ENCODE measurements around the gene UFC1.

UFC1 gene

GRCh38 chr1:161171191-161171590 is 17.4 kb downstream of the UFC1 start:
- no peak for DNase-seq (ENCODE audit: low spot score)

GRCh38 chr1:161171696-161172095 is 17.9 kb downstream of the UFC1 start:
- DNase-seq (ENCODE audit: low spot score): no peak

- DNase-seq (ENCODE audit: low spot score): no peak
Observed at GRCh38 chr1:161172349-161172748, 18.6 kb downstream of the UFC1 start.

- no peak for DNase-seq (ENCODE audit: low spot score)
Observed at GRCh38 chr1:161172776-161173376, 19.1 kb downstream of the UFC1 start.

GRCh38 chr1:161173711-161174110 is 19.9 kb downstream of the UFC1 start:
- no peak for DNase-seq (ENCODE audit: low spot score)

GRCh38 chr1:161174911-161175310 is 21.1 kb downstream of the UFC1 start:
- DNase-seq (ENCODE audit: low spot score): no peak

GRCh38 chr1:161175771-161176453 is 22.1 kb downstream of the UFC1 start:
- DNase-seq (ENCODE audit: low spot score): no peak

GRCh38 chr1:161176468-161177111 is 22.8 kb downstream of the UFC1 start:
- DNase-seq (ENCODE audit: low spot score): no peak

- peak; percentile 95 for DNase-seq (ENCODE audit: low spot score)
Observed at GRCh38 chr1:161177112-161177935, 23.5 kb downstream of the UFC1 start, which contains the start of gene B4GALT3. Gene B4GALT3 (minus strand): TSS chr1:161177507. CDS start chr1:161176060, 1,447 bp downstream.

- DNase-seq (ENCODE audit: low spot score): no peak
Observed at GRCh38 chr1:161177936-161178244, 24.1 kb downstream of the UFC1 start.

GRCh38 chr1:161179698-161180097 is 25.9 kb downstream of the UFC1 start:
- DNase-seq (ENCODE audit: low spot score): no peak

GRCh38 chr1:161180639-161181038 is 26.9 kb downstream of the UFC1 start:
- DNase-seq (ENCODE audit: low spot score): no peak

GRCh38 chr1:161182214-161182613 is 28.4 kb downstream of the UFC1 start:
- DNase-seq (ENCODE audit: low spot score): peak; percentile 88

- DNase-seq (ENCODE audit: low spot score): peak; percentile 86
Observed at GRCh38 chr1:161185282-161185682, 31.5 kb downstream of the UFC1 start.

- DNase-seq (ENCODE audit: low spot score): no peak
Observed at GRCh38 chr1:161185732-161186311, 32.0 kb downstream of the UFC1 start.

- no peak for DNase-seq (ENCODE audit: low spot score)
Observed at GRCh38 chr1:161187311-161187710, 33.5 kb downstream of the UFC1 start.

- no peak for DNase-seq (ENCODE audit: low spot score)
Observed at GRCh38 chr1:161188381-161188780, 34.6 kb downstream of the UFC1 start.

GRCh38 chr1:161189036-161189435 is 35.3 kb downstream of the UFC1 start:
- no peak for DNase-seq (ENCODE audit: low spot score)

- DNase-seq (ENCODE audit: low spot score): no peak
Observed at GRCh38 chr1:161190962-161191521, 37.3 kb downstream of the UFC1 start.

- DNase-seq (ENCODE audit: low spot score): no peak
Observed at GRCh38 chr1:161191971-161192370, 38.2 kb downstream of the UFC1 start.

GRCh38 chr1:161192476-161193465 is 39.0 kb downstream of the UFC1 start:
- DNase-seq (ENCODE audit: low spot score): peak; percentile 83

All from activated CD4-positive, alpha-beta T cell treated with anti-CD3 and anti-CD28 coated beads, Interleukin-2, Interleukin-4, amounts not matched to agents 100 ng/mL and 50 ng/mL, durations not matched to agents 16 hours and 8 hours (primary cell).